H9 (cell line): Measurements from ENCODE around the gene LRRC14B. TPM values are rescaled to one million over a fixed set of nuclear protein-coding genes. Genes with fewer than 3 reads are reported as not detected.
A peak's percentile ranks its signal among the peaks of the same experiment; 100 is the strongest.

Experiments
- DNase-seq: peaks from one replicate; pipeline ENCODE4 v3.0.0-alpha.2; 2017
- H2AFZ ChIP-seq: one replicate; pipeline ENCODE4 v1.6.1; 2013; ENCODE audit warnings: mild to moderate bottlenecking, low read length, control low read depth, moderate library complexity
- H2AK5ac ChIP-seq: 2 replicates; pipeline ENCODE4 v1.6.1; 2013; ENCODE audit warnings: low read length, control low read depth, mixed read lengths; ENCODE audit not compliant: insufficient read length
- H2BK120ac ChIP-seq: one replicate; pipeline ENCODE4 v1.6.1; 2013; ENCODE audit warnings: low read depth, mild to moderate bottlenecking, low read length, control low read depth, inconsistent platforms; ENCODE audit not compliant: poor library complexity, severe bottlenecking
- H2BK12ac ChIP-seq: 2 replicates; pipeline ENCODE4 v1.6.1; 2013; ENCODE audit warnings: low read length, control low read depth, mixed read lengths, low read depth; ENCODE audit not compliant: insufficient read length
- H2BK15ac ChIP-seq: 2 replicates; pipeline ENCODE4 v1.6.1; 2013; ENCODE audit warnings: low read depth, low read length, control low read depth
- H2BK20ac ChIP-seq: one replicate; pipeline ENCODE4 v1.6.1; 2013; ENCODE audit warnings: low read depth, mild to moderate bottlenecking, low read length, control low read depth, inconsistent platforms; ENCODE audit not compliant: poor library complexity, severe bottlenecking
- H2BK5ac ChIP-seq: 2 replicates; pipeline ENCODE4 v1.6.1; 2013; ENCODE audit warnings: low read length, control low read depth, mixed read lengths; ENCODE audit not compliant: insufficient read length
- H3K14ac ChIP-seq: 2 replicates; pipeline ENCODE4 v1.6.1; 2013; ENCODE audit warnings: low read length, control low read depth; ENCODE audit not compliant: insufficient read depth
- H3K18ac ChIP-seq: 2 replicates; pipeline ENCODE4 v1.6.1; 2013; ENCODE audit warnings: low read depth, mild to moderate bottlenecking, mixed read lengths, low read length, control low read depth; ENCODE audit not compliant: insufficient read length
- H3K23ac ChIP-seq: 2 replicates; pipeline ENCODE4 v1.6.1; 2013; ENCODE audit warnings: low read length, control low read depth, mixed read lengths, low read depth; ENCODE audit not compliant: insufficient read length
- H3K23me2 ChIP-seq: 2 replicates; pipeline ENCODE4 v1.6.1; 2013; ENCODE audit warnings: low read depth, mild to moderate bottlenecking, mixed read lengths, low read length, control low read depth; ENCODE audit not compliant: insufficient read length, poor library complexity, severe bottlenecking
- H3K27ac ChIP-seq: 2 replicates; pipeline ENCODE4 v1.5.1; 2013; ENCODE audit warnings: low read length, control low read depth, mixed read lengths, low read depth; ENCODE audit not compliant: insufficient read length
- H3K27me3 ChIP-seq: 2 replicates; pipeline ENCODE4 v1.6.1; 2013; ENCODE audit warnings: low read length, control low read depth, inconsistent platforms; ENCODE audit not compliant: insufficient read depth
- H3K4ac ChIP-seq: 2 replicates; pipeline ENCODE4 v1.6.1; 2013; ENCODE audit warnings: low read depth, mild to moderate bottlenecking, control low read depth, inconsistent platforms, low read length, moderate library complexity
- H3K4me1 ChIP-seq: 2 replicates; pipeline ENCODE4 v1.6.1; 2013; ENCODE audit warnings: low read length, control low read depth, inconsistent platforms; ENCODE audit not compliant: insufficient read depth
- H3K4me2 ChIP-seq: 2 replicates; pipeline ENCODE4 v1.6.1; 2013; ENCODE audit warnings: low read length, control low read depth, mixed read lengths; ENCODE audit not compliant: insufficient read length, insufficient read depth
- H3K56ac ChIP-seq: 2 replicates; pipeline ENCODE4 v1.6.1; 2013; ENCODE audit warnings: low read depth, mild to moderate bottlenecking, mixed read lengths, low read length, control low read depth; ENCODE audit not compliant: insufficient read length
- H3K79me1 ChIP-seq: 2 replicates; pipeline ENCODE4 v1.6.1; 2013; ENCODE audit warnings: low read depth, mild to moderate bottlenecking, moderate library complexity, low read length, control low read depth, inconsistent platforms; ENCODE audit not compliant: insufficient read depth, poor library complexity, severe bottlenecking
- H3K79me2 ChIP-seq: 2 replicates; pipeline ENCODE4 v1.6.1; 2013; ENCODE audit warnings: low read length, control low read depth, inconsistent platforms; ENCODE audit not compliant: insufficient read depth
- H3K9ac ChIP-seq: 2 replicates; pipeline ENCODE4 v1.6.1; 2013; ENCODE audit warnings: low read length, control low read depth, mixed read lengths; ENCODE audit not compliant: insufficient read length; ENCODE audit errors: extremely low read depth
- H3K9me3 ChIP-seq: one replicate; pipeline ENCODE4 v1.6.1; 2013; ENCODE audit warnings: low read depth, low read length, inconsistent platforms; ENCODE audit not compliant: control insufficient read depth
- H3T11ph ChIP-seq: one replicate; pipeline ENCODE4 v1.6.1; 2013; ENCODE audit warnings: mild to moderate bottlenecking, low read length, control low read depth, inconsistent platforms
- H4K20me1 ChIP-seq: one replicate; pipeline ENCODE4 v1.6.1; 2013; ENCODE audit not compliant: control insufficient read depth, insufficient read length, insufficient read depth
- H4K5ac ChIP-seq: 2 replicates; pipeline ENCODE4 v1.6.1; 2013; ENCODE audit warnings: low read depth, mild to moderate bottlenecking, mixed read lengths, low read length, control low read depth; ENCODE audit not compliant: insufficient read length
- H4K8ac ChIP-seq: replicated peaks from 2 replicates; pipeline ENCODE4 v1.6.1; 2013; ENCODE audit warnings: low read length, control low read depth, mixed read lengths, low read depth; ENCODE audit not compliant: insufficient read length
- H4K91ac ChIP-seq: 2 replicates; pipeline ENCODE4 v1.6.1; 2013; ENCODE audit warnings: low read depth, mild to moderate bottlenecking, moderate library complexity, mixed read lengths, low read length, control low read depth; ENCODE audit not compliant: insufficient read length
- H3K27ac Mint-ChIP-seq, 3 experiments: 2 replicates in 2 of 3; 3 replicates in 1 of 3; pipeline ENCODE4 v1.8.0; 2020 to 2021; ENCODE audit warnings: mixed read lengths in 3 of 3, mild to moderate bottlenecking in 1 of 3, moderate library complexity in 1 of 3
- H3K27me3 Mint-ChIP-seq: 2 replicates; pipeline ENCODE4 v1.8.0; 2021; ENCODE audit warnings: low read depth, mild to moderate bottlenecking, moderate library complexity, mixed read lengths
- H3K36me3 Mint-ChIP-seq, 3 experiments: 2 replicates in 2 of 3; 3 replicates in 1 of 3; pipeline ENCODE4 v1.8.0; 2020 to 2021; ENCODE audit warnings: low read depth in 3 of 3, mixed read lengths in 3 of 3; ENCODE audit not compliant: insufficient read depth in 1 of 3
- H3K4me1 Mint-ChIP-seq, 2 experiments: 2 replicates each; pipeline ENCODE4 v1.8.0; 2020; ENCODE audit warnings: mixed read lengths in 2 of 2
- H3K4me3 Mint-ChIP-seq, 2 experiments: 2 replicates in 1 of 2; 3 replicates in 1 of 2; pipeline ENCODE4 v1.8.0; 2020 to 2021; ENCODE audit warnings: mild to moderate bottlenecking in 2 of 2, mixed read lengths in 2 of 2, moderate library complexity in 1 of 2
- H3K9me3 Mint-ChIP-seq, 2 experiments: 2 replicates in 1 of 2; 3 replicates in 1 of 2; pipeline ENCODE4 v1.8.0; 2020; ENCODE audit warnings: mild to moderate bottlenecking in 2 of 2, mixed read lengths in 2 of 2, moderate library complexity in 1 of 2
- CTCF ChIP-seq: fragments of 200-600 bp; sonication (generic); conservative IDR thresholded peaks from 3 replicates; pipeline ENCODE4 v1.8.0; 2021; ENCODE audit warnings: antibody characterized with exemption, mild to moderate bottlenecking
- WGBS: extraction: QIAGEN DNeasy Blood & Tissue Kit; methylation state at CpG from one replicate; pipeline ENCODE4 v1.1.7; 2013; ENCODE audit warnings: missing lambda C conversion rate, low lambda C conversion rate, mixed read lengths; ENCODE audit not compliant: insufficient read length; ENCODE audit errors: extremely low coverage; 5-methylcytosine and 5-hydroxymethylcytosine counted together
- total RNA-seq: library from RNA; stranded (reverse); gene quantifications from 2 replicates; pipeline ENCODE4 v1.2.1, GENCODE V29; 2021

Gene LRRC14B
- total RNA-seq, 1 experiment from 2014 or later, result not detected

GRCh38 chr5:173392-174290 is 17.7 kb upstream of the LRRC14B start:
- Histone ChIP-seq H3K56ac (no peak overlapping the region), H4K8ac (no peak overlapping the region), H3T11ph (no peak overlapping the region), H3K23me2 (no peaks in the 10 kb centered on the region), H2BK5ac (no peak overlapping the region), H3K4me1 (no peaks in the 10 kb centered on the region), H4K5ac (no peak overlapping the region), H2BK12ac (no peak overlapping the region), H3K27ac (no peak overlapping the region), H3K14ac (no peak overlapping the region), H2BK120ac (no peak overlapping the region), H3K9ac (no peak overlapping the region), H2AFZ (no peak overlapping the region), H4K20me1 (no peaks in the 10 kb centered on the region), H2AK5ac (no peak overlapping the region), H3K23ac (no peak overlapping the region), H3K27me3 (no peaks in the 10 kb centered on the region), H3K9me3 (no peaks in the 10 kb centered on the region), H2BK15ac (no peak overlapping the region), H2BK20ac (no peak overlapping the region), H3K79me2 (no peaks in the 10 kb centered on the region), H3K4ac (no peak overlapping the region), H3K18ac (no peak overlapping the region), H3K4me2 (no peak overlapping the region), H3K79me1 (no peaks in the 10 kb centered on the region), H4K91ac (no peak overlapping the region)
- no peaks in the 10 kb centered on the region for H3K4me1 Mint-ChIP-seq
- H3K4me3 Mint-ChIP-seq, result no peak overlapping the region
- no peak for TF ChIP-seq CTCF
- peaks cover 4 to 43% (median 42%) of the 10 kb centered on the region in 3 experiments; a peak in 6 of 7 replicates for H3K36me3 Mint-ChIP-seq
- peak overlapping the region in 1 of 3 experiments; percentile 57; a peak in 2 of 7 replicates for H3K27ac Mint-ChIP-seq
- DNase-seq, result no peak
- WGBS, result no CpG with 5 or more reads among the region's 22 CpGs
- no peaks in the 10 kb centered on the region for H3K9me3 Mint-ChIP-seq
- no peaks in the 10 kb centered on the region; the same call in 1 of the 2 replicates for H3K27me3 Mint-ChIP-seq
